HG03342 (cell line): ENCODE results near the gene STX1A.
"Not testable (repeated sequence)": the region's sequence is repeated elsewhere in the genome, so short reads cannot be mapped to it uniquely, and the experiment has no call there.

Experiments used
- ATAC-seq: cut with Tn5 transposase; IDR thresholded peaks from one replicate; pipeline ENCODE4 v1.9.1; 2021; ENCODE audit warnings: mild to moderate bottlenecking, moderate library complexity; ENCODE audit not compliant: unreplicated experiment

STX1A gene

GRCh38 chr7:73655309-73655708, 64.2 kb downstream of the STX1A start:
- ATAC-seq, result not testable (repeated sequence)

- no peak for ATAC-seq
Observed at GRCh38 chr7:73652541-73652949, 66.9 kb downstream of the STX1A start.

- no peak for ATAC-seq
Observed at GRCh38 chr7:73650524-73650923, 68.9 kb downstream of the STX1A start.

- no peak for ATAC-seq
Observed at GRCh38 chr7:73649576-73649975, 69.9 kb downstream of the STX1A start.
